IPS DF 4.7 (cell line): Measurements from ENCODE around the gene CTTN.
"Not testable (repeated sequence)": the region's sequence is repeated elsewhere in the genome, so short reads cannot be mapped to it uniquely, and the experiment has no call there.

Experiments used
- DNase-seq: peaks from one replicate; pipeline ENCODE4 v3.0.0-alpha.2; 2013; ENCODE audit warnings: low spot score; ENCODE audit errors: extremely low read depth

The CTTN gene

GRCh38 chr11:70454197-70454767 is 56.0 kb downstream of the CTTN start:
- no peak for DNase-seq

- not testable (repeated sequence) for DNase-seq
Measured at GRCh38 chr11:70454811-70455210, 56.5 kb downstream of the CTTN start.

GRCh38 chr11:70455354-70455753 is 57.0 kb downstream of the CTTN start:
- no peak for DNase-seq

- DNase-seq = no peak
Measured at GRCh38 chr11:70456921-70457532, 58.7 kb downstream of the CTTN start.

- DNase-seq = no peak
Measured at GRCh38 chr11:70458736-70459135, 60.4 kb downstream of the CTTN start.

- no peak for DNase-seq
Measured at GRCh38 chr11:70460111-70460510, 61.8 kb downstream of the CTTN start.

GRCh38 chr11:70460964-70461363 is 62.6 kb downstream of the CTTN start:
- no peak for DNase-seq

GRCh38 chr11:70462818-70463477 is 64.6 kb downstream of the CTTN start:
- no peak for DNase-seq

GRCh38 chr11:70463478-70464255 is 65.3 kb downstream of the CTTN start:
- DNase-seq = no peak

GRCh38 chr11:70464509-70465361 is 66.4 kb downstream of the CTTN start:
- no peak for DNase-seq

- no peak for DNase-seq
Measured at GRCh38 chr11:70466154-70466553, 67.8 kb downstream of the CTTN start.

GRCh38 chr11:70466596-70466995 is 68.3 kb downstream of the CTTN start:
- no peak for DNase-seq

GRCh38 chr11:70467201-70468085 is 69.1 kb downstream of the CTTN start:
- no peak for DNase-seq

GRCh38 chr11:70468256-70469195 is 70.2 kb downstream of the CTTN start:
- DNase-seq = no peak

GRCh38 chr11:70470127-70470526 is 71.8 kb downstream of the CTTN start:
- no peak for DNase-seq

GRCh38 chr11:70471254-70471653 is 72.9 kb downstream of the CTTN start:
- no peak for DNase-seq

- no peak for DNase-seq
Measured at GRCh38 chr11:70472240-70472639, 73.9 kb downstream of the CTTN start.

GRCh38 chr11:70473186-70473872 is 75.0 kb downstream of the CTTN start:
- no peak for DNase-seq
